Aorta (tissue), 5 donors: ENCODE data around the gene DRC3. TPM values are rescaled to one million over a fixed set of nuclear protein-coding genes. Genes with fewer than 3 reads are reported as not detected.
A peak's percentile ranks its signal among the peaks of the same experiment; 100 is the strongest.

Experiments
- ATAC-seq: fragments of 200-7000 bp; cut with Tn5 transposase; one replicate; pipeline ENCODE4 v1.9.1; 2022; ENCODE audit warnings: moderate library complexity; ENCODE audit not compliant: low FRiP score
- DNase-seq, 2 donors: peaks; one replicate each; pipeline ENCODE4 v3.0.0-alpha.2; 2020
- H3K27ac ChIP-seq, 2 donors: one replicate each; pipeline ENCODE4 v1.5.1; 2013; ENCODE audit warnings: low read length in 2 of 2, mild to moderate bottlenecking in 2 of 2, moderate library complexity in 2 of 2, control low read depth in 1 of 2, inconsistent platforms in 1 of 2, low read depth in 1 of 2
- H3K27me3 ChIP-seq, 2 donors: one replicate each; pipeline ENCODE4 v1.6.1; 2013; ENCODE audit warnings: control low read depth in 1 of 2, low read length in 1 of 2, mild to moderate bottlenecking in 1 of 2, moderate library complexity in 1 of 2; ENCODE audit not compliant: insufficient read depth in 2 of 2, control insufficient read depth in 1 of 2
- H3K36me3 ChIP-seq, 2 donors: one replicate each; pipeline ENCODE4 v1.6.1; 2013; ENCODE audit warnings: control low read depth in 1 of 2, low read length in 1 of 2, mild to moderate bottlenecking in 1 of 2; ENCODE audit not compliant: insufficient read depth in 2 of 2, control insufficient read depth in 1 of 2
- H3K4me1 ChIP-seq, 2 donors: one replicate each; pipeline ENCODE4 v1.6.1; 2013; ENCODE audit warnings: low read length in 2 of 2, control low read depth in 1 of 2, mild to moderate bottlenecking in 1 of 2, moderate library complexity in 1 of 2; ENCODE audit not compliant: insufficient read depth in 2 of 2, control insufficient read depth in 1 of 2
- H3K4me3 ChIP-seq, 2 donors: one replicate each; pipeline ENCODE4 v1.5.1; 2013; ENCODE audit warnings: low read length in 2 of 2, control low read depth in 1 of 2, mild to moderate bottlenecking in 1 of 2
- H3K9me3 ChIP-seq: one replicate; pipeline ENCODE4 v1.6.1; 2013; ENCODE audit warnings: mild to moderate bottlenecking, low read length; ENCODE audit not compliant: control insufficient read depth
- WGBS, 2 donors: extraction: QIAGEN DNeasy Blood & Tissue Kit; methylation state at CpG; one replicate each; pipeline ENCODE4 v1.1.7; 2013; 5-methylcytosine and 5-hydroxymethylcytosine counted together
- intact Hi-C, 2 donors: fragments of 100-400 bp; cut with DNase I; formaldehyde crosslinking; loops; one replicate each; pipeline versions ENCODE4 v1.14.2 to v1.15.0; 2022
- polyA plus RNA-seq, 2 donors: library from polyadenylated mRNA; stranded (reverse); fragments of 200-250 nt; gene quantifications; one replicate each; pipeline ENCODE4 v1.2.3, GENCODE V29; 2013
- total RNA-seq, 2 donors: library from RNA; stranded (reverse); fragmentation: NEBNext Ultra II Directional; extraction: Animal tissue kit (Norgen Biotek cat#: 25700); gene quantifications; one replicate each; pipeline ENCODE4 v1.2.1, GENCODE V29; 2021
- donor health status: healthy with polysubstance abuse.
- donor health status: Bipolar disorder and iron deficiency.
- donor health status: DM: no; HTN: no; CAD: no.
- donor health status: DM: no; HTN: no; CAD: no.
- donor health status: DM: yes; HTN: yes; CAD: no.

DRC3 gene
- total and polyA plus RNA-seq, 4 donors = 1.4 to 7.9 (median 2.4) TPM

- H3K27ac ChIP-seq = no peak overlapping the region
- intact Hi-C loops = loop anchor here in 1 of 2 donors (10.0 kb wide), 1 partner anchor 64 kb away; no protein-coding TSS in a partner anchor
- H3K4me1 ChIP-seq = no peaks in the 10 kb centered on the region
- DNase-seq = peak in 1 of 2 donors; percentile 46
- no peaks in the 10 kb centered on the region for H3K27me3 ChIP-seq
- no peaks in the 10 kb centered on the region for H3K9me3 ChIP-seq
- H3K4me3 ChIP-seq = no peak overlapping the region
- no peaks in the 10 kb centered on the region for H3K36me3 ChIP-seq
- no peak for ATAC-seq
- WGBS, 2 donors = 89 to 92% methylated on average over 14 of the region's 14 CpGs
Measured at GRCh38 chr17:17978481-17979424, 6.1 kb downstream of the DRC3 start.

- no peaks in the 10 kb centered on the region for H3K4me1 ChIP-seq
- H3K27me3 ChIP-seq = no peaks in the 10 kb centered on the region
- ATAC-seq (no peak), DNase-seq (peak in 1 of 2 donors; percentile 55)
- H3K36me3 ChIP-seq = no peaks in the 10 kb centered on the region
- no peak overlapping the region for H3K4me3 ChIP-seq
- no peak overlapping the region for H3K27ac ChIP-seq
- H3K9me3 ChIP-seq = no peaks in the 10 kb centered on the region
- 90 to 93% methylated on average over 3 of the region's 3 CpGs for WGBS, 2 donors
- intact Hi-C loops = loop anchor here in 1 of 2 donors (10.0 kb wide), 1 partner anchor 65 kb away; no protein-coding TSS in a partner anchor
Measured at GRCh38 chr17:17979778-17980177, 7.1 kb downstream of the DRC3 start.

- no peak overlapping the region for H3K27ac ChIP-seq
- DNase-seq = no peak
- no peak for ATAC-seq
- H3K27me3 ChIP-seq = no peaks in the 10 kb centered on the region
- H3K4me3 ChIP-seq = no peak overlapping the region
- H3K9me3 ChIP-seq = no peaks in the 10 kb centered on the region
- H3K36me3 ChIP-seq = no peaks in the 10 kb centered on the region
- 82% methylated on average over 9 of the region's 9 CpGs for WGBS, 2 donors
- H3K4me1 ChIP-seq = no peaks in the 10 kb centered on the region
- intact Hi-C loops = no loop called here
Measured at GRCh38 chr17:17981330-17981729, 8.7 kb downstream of the DRC3 start.

- ATAC-seq (no peak), DNase-seq (no peak)
- WGBS, 2 donors = 94 to 95% methylated on average over 9 of the region's 9 CpGs
- H3K4me1 ChIP-seq = no peaks in the 10 kb centered on the region
- H3K36me3 ChIP-seq = no peaks in the 10 kb centered on the region
- no peak overlapping the region for H3K4me3 ChIP-seq
- no peak overlapping the region for H3K27ac ChIP-seq
- no peaks in the 10 kb centered on the region for H3K9me3 ChIP-seq
- intact Hi-C loops = no loop called here
- H3K27me3 ChIP-seq = no peaks in the 10 kb centered on the region
Measured at GRCh38 chr17:17982801-17983200, 10.1 kb downstream of the DRC3 start.

GRCh38 chr17:17983376-17983775 is 10.7 kb downstream of the DRC3 start:
- Histone ChIP-seq H3K4me3 (no peak overlapping the region), H3K27me3 (no peaks in the 10 kb centered on the region), H3K27ac (no peak overlapping the region), H3K36me3 (no peaks in the 10 kb centered on the region), H3K4me1 (no peaks in the 10 kb centered on the region), H3K9me3 (no peaks in the 10 kb centered on the region)
- intact Hi-C loops = no loop called here
- 81 to 82% methylated on average over 6 of the region's 6 CpGs for WGBS, 2 donors
- DNase-seq (no peak), ATAC-seq (no peak)

GRCh38 chr17:17983776-17984175 is 11.1 kb downstream of the DRC3 start:
- ATAC-seq (no peak), DNase-seq (no peak)
- Histone ChIP-seq H3K27ac (no peak overlapping the region), H3K4me3 (no peak overlapping the region), H3K9me3 (no peaks in the 10 kb centered on the region), H3K27me3 (no peaks in the 10 kb centered on the region), H3K4me1 (no peaks in the 10 kb centered on the region), H3K36me3 (no peaks in the 10 kb centered on the region)
- intact Hi-C loops = no loop called here
- WGBS, 2 donors = 91 to 93% methylated on average over 6 of the region's 6 CpGs

GRCh38 chr17:17985153-17985552 is 12.5 kb downstream of the DRC3 start:
- Histone ChIP-seq H3K36me3 (no peaks in the 10 kb centered on the region), H3K4me1 (no peaks in the 10 kb centered on the region), H3K4me3 (no peak overlapping the region), H3K27ac (no peak overlapping the region), H3K27me3 (no peaks in the 10 kb centered on the region), H3K9me3 (no peaks in the 10 kb centered on the region)
- intact Hi-C loops = no loop called here
- no peak for ATAC-seq
- WGBS, 2 donors = 85 to 98% methylated on average over 2 of the region's 2 CpGs
- no peak for DNase-seq

GRCh38 chr17:17985555-17985954 is 12.9 kb downstream of the DRC3 start:
- Histone ChIP-seq H3K27me3 (no peaks in the 10 kb centered on the region), H3K4me3 (no peak overlapping the region), H3K9me3 (no peaks in the 10 kb centered on the region), H3K36me3 (no peaks in the 10 kb centered on the region), H3K27ac (no peak overlapping the region), H3K4me1 (no peaks in the 10 kb centered on the region)
- no peak for DNase-seq
- intact Hi-C loops = no loop called here
- 86 to 89% methylated on average over 3 of the region's 3 CpGs for WGBS, 2 donors
- no peak for ATAC-seq
